ENCODE data around the gene TMCO2. TPM values are rescaled to one million over a fixed set of nuclear protein-coding genes. Genes with fewer than 3 reads are reported as not detected.

TMCO2 gene
- total and polyA plus RNA-seq, 2 experiments from 2014 or later: not detected

DNA sequence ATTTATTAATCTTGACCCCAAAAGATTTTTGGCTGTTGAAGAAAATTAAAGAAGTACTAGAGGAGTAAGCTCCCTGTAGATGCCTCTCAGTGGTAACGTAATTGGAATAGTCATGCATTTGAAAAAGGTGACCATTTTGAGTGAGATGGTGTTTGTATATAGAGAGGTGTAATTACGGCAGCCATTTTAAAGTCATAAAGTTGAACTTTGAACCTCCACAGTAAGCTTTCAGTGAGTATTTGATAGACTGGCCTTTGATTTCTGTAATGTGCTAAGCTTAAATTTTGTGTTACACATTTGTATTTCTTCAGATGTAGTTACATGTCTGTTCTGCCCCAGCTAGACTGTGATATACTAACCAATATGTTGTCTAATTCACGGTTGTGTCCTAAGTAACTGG is 21.5 kb upstream of the TMCO2 start:
- in situ Hi-C loops (cut with MboI): no loop called here
- Histone ChIP-seq H3K27ac (no peak overlapping the region), H3K36me3 (ENCODE audit: low read depth) (peaks cover 23% of the 10 kb centered on the region), H4K20me1 (ENCODE audit: insufficient read depth) (no peaks in the 10 kb centered on the region), H3K4me3 (no peak overlapping the region), H3K4me1 (ENCODE audit: insufficient read depth) (no peaks in the 10 kb centered on the region), H3K79me2 (ENCODE audit: insufficient read depth) (peaks cover 64% of the 10 kb centered on the region), H3K9me2 (ENCODE audit: insufficient read depth) (no peaks in the 10 kb centered on the region), H2AFZ (no peak overlapping the region), H3K9ac (no peak overlapping the region), H3K27me3 (replicated peaks; ENCODE audit: insufficient read depth) (no peaks in the 10 kb centered on the region), H3K4me2 (ENCODE audit: unreplicated experiment) (no peak overlapping the region), H3K9me3 (ENCODE audit: low read depth) (no peaks in the 10 kb centered on the region), H3F3A (ENCODE audit: insufficient read depth) (0 out of 2 replicates have a peak, but pooled peaks cover 4% of the 10 kb centered on the region)
- TF ChIP-seq EZH2 (IDR thresholded peaks at IDR 0.05; ENCODE audit: insufficient read depth, poor library complexity, severe bottlenecking): no peak
- no peak for TF ChIP-seq EZH2phosphoT487 (IDR thresholded peaks at IDR 0.05; ENCODE audit: insufficient read depth, low read depth)
- DNase-seq: no peak
- WGBS, 2 experiments (ENCODE audit: low coverage in 1 of 2, low lambda C conversion rate in 2 of 2, missing lambda C conversion rate in 2 of 2): 97 to 100% methylated on average over 3 of the region's 3 CpGs

DNA sequence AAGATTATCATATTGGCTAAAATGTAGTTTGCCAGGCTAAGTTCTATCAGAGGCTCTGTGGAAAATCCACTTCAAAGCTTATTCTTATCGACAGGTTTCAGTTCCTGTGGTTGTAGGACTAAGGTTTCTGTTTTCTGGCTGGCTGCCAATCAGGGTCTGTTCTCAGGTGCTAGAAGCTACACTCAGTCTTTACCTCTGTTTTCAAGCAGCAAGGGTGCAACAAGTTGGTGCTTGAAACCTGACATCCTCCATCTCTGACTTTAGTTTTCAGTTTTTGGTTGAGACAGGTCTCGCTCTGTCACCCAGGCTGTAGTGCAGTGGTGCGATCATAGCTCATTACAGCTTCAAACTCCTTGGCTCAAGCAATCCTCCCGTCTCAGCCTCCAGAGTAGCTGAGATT is 15.3 kb upstream of the TMCO2 start:
- in situ Hi-C loops (cut with MboI): no loop called here
- no peak overlapping the region for H3K4me2 ChIP-seq (ENCODE audit: unreplicated experiment)

DNA sequence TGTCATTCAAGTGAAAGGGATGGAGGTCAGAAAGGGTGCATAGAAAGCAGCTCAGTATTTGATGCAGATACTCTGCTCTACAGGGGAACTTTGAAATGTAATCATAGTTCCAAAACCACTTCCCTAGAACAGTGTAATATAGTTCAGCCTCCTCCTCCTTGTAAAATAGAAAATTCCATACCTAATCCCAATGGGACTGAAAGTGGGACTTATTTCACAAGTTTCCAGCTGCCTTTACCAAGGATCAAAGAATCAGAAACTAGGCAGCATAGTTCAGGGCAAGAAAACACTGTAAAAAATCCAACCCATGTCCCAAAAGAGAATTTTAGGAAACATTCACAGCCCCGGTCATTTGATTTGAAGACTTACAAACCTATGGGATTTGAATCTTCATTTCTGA is 8.1 kb upstream of the TMCO2 start:
- Histone ChIP-seq H3K27ac (no peak overlapping the region), H4K20me1 (ENCODE audit: insufficient read depth) (no peaks in the 10 kb centered on the region; the same call in 1 of the 2 replicates), H3K4me2 (ENCODE audit: unreplicated experiment) (no peak overlapping the region), H2AFZ (no peak overlapping the region), H3K9me3 (ENCODE audit: low read depth) (no peaks in the 10 kb centered on the region), H3K9me2 (ENCODE audit: insufficient read depth) (no peaks in the 10 kb centered on the region; the same call in 1 of the 2 replicates), H3K4me1 (ENCODE audit: insufficient read depth) (peaks cover 19% of the 10 kb centered on the region), H3K9ac (no peak overlapping the region), H3K36me3 (ENCODE audit: low read depth) (peaks cover 40% of the 10 kb centered on the region), H3K27me3 (replicated peaks; ENCODE audit: insufficient read depth) (no peaks in the 10 kb centered on the region), H3K79me2 (ENCODE audit: insufficient read depth) (peaks cover 26% of the 10 kb centered on the region), H3K4me3 (no peak overlapping the region), H3F3A (ENCODE audit: insufficient read depth) (peaks cover 67% of the 10 kb centered on the region)
- TF ChIP-seq EZH2phosphoT487 (IDR thresholded peaks at IDR 0.05; ENCODE audit: insufficient read depth, low read depth) (no peak), EZH2 (IDR thresholded peaks at IDR 0.05; ENCODE audit: insufficient read depth, poor library complexity, severe bottlenecking) (no peak)
- WGBS, 2 experiments (ENCODE audit: low coverage in 1 of 2, low lambda C conversion rate in 2 of 2, missing lambda C conversion rate in 2 of 2): 100% methylated on average over 1 of the region's 1 CpG
- in situ Hi-C loops (cut with MboI): no loop called here
- DNase-seq: no peak

More for the DNA sequence above, 15.3 kb upstream of the TMCO2 start:
- Histone ChIP-seq H3K27me3 (replicated peaks; ENCODE audit: insufficient read depth) (no peaks in the 10 kb centered on the region), H4K20me1 (ENCODE audit: insufficient read depth) (no peaks in the 10 kb centered on the region; the same call in 1 of the 2 replicates), H3K9ac (no peak overlapping the region), H3K9me3 (ENCODE audit: low read depth) (no peaks in the 10 kb centered on the region), H3K4me1 (ENCODE audit: insufficient read depth) (no peaks in the 10 kb centered on the region), H3K27ac (no peak overlapping the region), H2AFZ (no peak overlapping the region), H3K4me3 (no peak overlapping the region), H3K79me2 (ENCODE audit: insufficient read depth) (peaks cover 65% of the 10 kb centered on the region), H3K36me3 (ENCODE audit: low read depth) (peaks cover 63% of the 10 kb centered on the region), H3K9me2 (ENCODE audit: insufficient read depth) (no peaks in the 10 kb centered on the region; the same call in 1 of the 2 replicates), H3F3A (ENCODE audit: insufficient read depth) (0 out of 2 replicates have a peak, but pooled peaks cover 6% of the 10 kb centered on the region)
- no peak for DNase-seq
- WGBS, 2 experiments (ENCODE audit: low coverage in 1 of 2, low lambda C conversion rate in 2 of 2, missing lambda C conversion rate in 2 of 2): 96 to 98% methylated on average over 4 of the region's 4 CpGs
- TF ChIP-seq EZH2phosphoT487 (IDR thresholded peaks at IDR 0.05; ENCODE audit: insufficient read depth, low read depth): no peak
- TF ChIP-seq EZH2 (IDR thresholded peaks at IDR 0.05; ENCODE audit: insufficient read depth, poor library complexity, severe bottlenecking): no peak

GRCh38 chr1:40240390-40240789 is 7.3 kb upstream of the TMCO2 start:
- DNase-seq: no peak
- no peak for TF ChIP-seq EZH2 (IDR thresholded peaks at IDR 0.05; ENCODE audit: insufficient read depth, poor library complexity, severe bottlenecking)
- TF ChIP-seq EZH2phosphoT487 (IDR thresholded peaks at IDR 0.05; ENCODE audit: insufficient read depth, low read depth): no peak
- 94 to 100% methylated on average over 2 of the region's 2 CpGs for WGBS, 2 experiments (ENCODE audit: low coverage in 1 of 2, low lambda C conversion rate in 2 of 2, missing lambda C conversion rate in 2 of 2)

More at GRCh38 chr1:40240390-40240789, 7.3 kb upstream of the TMCO2 start:
- H3K9me3 ChIP-seq (ENCODE audit: low read depth): no peaks in the 10 kb centered on the region
- H3F3A ChIP-seq (ENCODE audit: insufficient read depth): peaks cover 67% of the 10 kb centered on the region
- H4K20me1 ChIP-seq (ENCODE audit: insufficient read depth): no peaks in the 10 kb centered on the region; the same call in 1 of the 2 replicates
- H3K4me3 ChIP-seq: no peak overlapping the region
- H3K4me1 ChIP-seq (ENCODE audit: insufficient read depth): peaks cover 19% of the 10 kb centered on the region
- H3K9me2 ChIP-seq (ENCODE audit: insufficient read depth): no peaks in the 10 kb centered on the region; the same call in 1 of the 2 replicates
- peaks cover 36% of the 10 kb centered on the region for H3K36me3 ChIP-seq (ENCODE audit: low read depth)
- in situ Hi-C loops (cut with MboI): no loop called here
- H3K79me2 ChIP-seq (ENCODE audit: insufficient read depth): peaks cover 22% of the 10 kb centered on the region
- no peak overlapping the region for H3K4me2 ChIP-seq (ENCODE audit: unreplicated experiment)
- H3K27ac ChIP-seq: no peak overlapping the region
- no peak overlapping the region for H2AFZ ChIP-seq
- H3K9ac ChIP-seq: no peak overlapping the region
- H3K27me3 ChIP-seq (replicated peaks; ENCODE audit: insufficient read depth): no peaks in the 10 kb centered on the region

Measured in GM23248 (cell line).